PFSK-1 (cell line): ENCODE results near the gene TSPAN4.

Experiments used
- FOXP2 ChIP-seq: optimal IDR thresholded peaks from 2 replicates; pipeline ENCODE3; 2011; ENCODE audit warnings: borderline replicate concordance, control low read depth, inconsistent platforms; ENCODE audit not compliant: insufficient read depth; ENCODE audit errors: extremely low read length, extremely low read depth
- POLR2AphosphoS5 ChIP-seq: IDR thresholded peaks from 2 replicates; pipeline ENCODE4 v1.6.1; 2012; ENCODE audit warnings: low read depth, mild to moderate bottlenecking, control low read depth, low read length, moderate library complexity
- REST ChIP-seq, 2 experiments: IDR thresholded peaks; 2 replicates each; pipeline versions ENCODE4 v1.6.1 to v1.8.0; 2011 to 2012; ENCODE audit warnings: low read depth in 2 of 2, low read length in 2 of 2, control low read depth in 1 of 2, inconsistent platforms in 1 of 2, mild to moderate bottlenecking in 1 of 2, moderate library complexity in 1 of 2; ENCODE audit not compliant: insufficient read depth in 1 of 2
- SIN3A ChIP-seq: IDR thresholded peaks from 2 replicates; pipeline ENCODE4 v1.6.1; 2012; ENCODE audit warnings: mild to moderate bottlenecking, low read length, moderate library complexity, borderline replicate concordance; ENCODE audit not compliant: insufficient read depth
- TAF1 ChIP-seq: IDR thresholded peaks from 2 replicates; pipeline ENCODE4 v1.6.1; 2012; ENCODE audit warnings: low read length, control low read depth, borderline replicate concordance; ENCODE audit not compliant: insufficient read depth

GRCh38 chr11:859394-860131, 16.9 kb downstream of the TSPAN4 start:
- TF ChIP-seq TAF1 (no peak), POLR2AphosphoS5 (no peak), REST (IDR thresholded peaks at IDR 0.05; ENCODE audit: insufficient read depth in 1 of 2, low read depth in 2 of 2, low read length in 2 of 2) (no peak), SIN3A (no peak), FOXP2 (no peak)
